CD4-positive, alpha-beta T cell treated with Interleukin-1 beta for 1 hour (primary cell): Measurements from ENCODE around the gene RAD23A.
"Not testable (repeated sequence)": the region's sequence is repeated elsewhere in the genome, so short reads cannot be mapped to it uniquely, and the experiment has no call there.

Experiments used
- DNase-seq, 2 donors: peaks; one replicate each; pipeline ENCODE4 v3.0.0-alpha.2; 2020 to 2022

The RAD23A gene

GRCh38 chr19:12945479-12946091 is at the start of gene RAD23A:
Gene RAD23A, plus strand, starts transcription at chr19:12945862. Its CDS starts 87 bp downstream, at chr19:12945949.
- DNase-seq, result peak; percentile 98 to 99

- DNase-seq, result no peak
Measured at GRCh38 chr19:12896460-12896859, 49.2 kb upstream of the RAD23A start.

- DNase-seq, result no peak
Measured at GRCh38 chr19:12899891-12900518, 45.7 kb upstream of the RAD23A start.

GRCh38 chr19:12907166-12907565 is 38.5 kb upstream of the RAD23A start:
- no peak for DNase-seq

- no peak for DNase-seq
Measured at GRCh38 chr19:12912571-12912970, 33.1 kb upstream of the RAD23A start.

- DNase-seq, result no peak
Measured at GRCh38 chr19:12913011-12913561, 32.6 kb upstream of the RAD23A start.

GRCh38 chr19:12913851-12914690 is 31.6 kb upstream of the RAD23A start:
- DNase-seq, result peak; percentile 61 to 65

- DNase-seq, result not testable (repeated sequence)
Measured at GRCh38 chr19:12915860-12916259, 29.8 kb upstream of the RAD23A start.

- DNase-seq, result no peak
Measured at GRCh38 chr19:12918253-12918652, 27.4 kb upstream of the RAD23A start.

- no peak for DNase-seq
Measured at GRCh38 chr19:12921047-12921446, 24.6 kb upstream of the RAD23A start.

GRCh38 chr19:12922959-12923358 is 22.7 kb upstream of the RAD23A start:
- no peak for DNase-seq

GRCh38 chr19:12924621-12925310 is 20.9 kb upstream of the RAD23A start:
- DNase-seq, result no peak

GRCh38 chr19:12930002-12930645 is 15.5 kb upstream of the RAD23A start:
- no peak for DNase-seq

- no peak for DNase-seq
Measured at GRCh38 chr19:12932392-12933286, 13.0 kb upstream of the RAD23A start.

GRCh38 chr19:12933287-12934072 is 12.2 kb upstream of the RAD23A start, which contains the start of gene FARSA:
Gene FARSA, minus strand, starts transcription at chr19:12933711. Its CDS starts 15 bp downstream, at chr19:12933696.
- DNase-seq, result peak; percentile 90

GRCh38 chr19:12935071-12935470 is 10.6 kb upstream of the RAD23A start:
- no peak for DNase-seq

GRCh38 chr19:12936582-12936981 is 9.1 kb upstream of the RAD23A start:
- DNase-seq, result no peak

GRCh38 chr19:12937093-12937926 is 8.4 kb upstream of the RAD23A start:
- DNase-seq, result peak in 1 of 2 donors; percentile 36
